HTERT RPE-1 (cell line): ENCODE data around the gene TNS1.

Experiments used
- in situ Hi-C: fragments of 300-500 bp; cut with MboI; formaldehyde crosslinking; loops from 4 replicates; pipeline ENCODE4 v1.14.3; 2020; ENCODE audit warnings: low sequenced_read_pairs

The TNS1 gene

GRCh38 chr2:217902379-217903141 is 100.2 kb downstream of the TNS1 start:
- in situ Hi-C loops, result no loop called here

GRCh38 chr2:217901835-217902378 is 100.9 kb downstream of the TNS1 start:
- in situ Hi-C loops, result no loop called here

GRCh38 chr2:217901400-217901799 is 101.4 kb downstream of the TNS1 start:
- in situ Hi-C loops, result no loop called here

GRCh38 chr2:217900780-217901360 is 101.9 kb downstream of the TNS1 start:
- in situ Hi-C loops, result no loop called here

GRCh38 chr2:217900010-217900779 is 102.6 kb downstream of the TNS1 start:
- in situ Hi-C loops, result no loop called here

GRCh38 chr2:217899231-217900009 is 103.4 kb downstream of the TNS1 start:
- in situ Hi-C loops, result no loop called here

DNA sequence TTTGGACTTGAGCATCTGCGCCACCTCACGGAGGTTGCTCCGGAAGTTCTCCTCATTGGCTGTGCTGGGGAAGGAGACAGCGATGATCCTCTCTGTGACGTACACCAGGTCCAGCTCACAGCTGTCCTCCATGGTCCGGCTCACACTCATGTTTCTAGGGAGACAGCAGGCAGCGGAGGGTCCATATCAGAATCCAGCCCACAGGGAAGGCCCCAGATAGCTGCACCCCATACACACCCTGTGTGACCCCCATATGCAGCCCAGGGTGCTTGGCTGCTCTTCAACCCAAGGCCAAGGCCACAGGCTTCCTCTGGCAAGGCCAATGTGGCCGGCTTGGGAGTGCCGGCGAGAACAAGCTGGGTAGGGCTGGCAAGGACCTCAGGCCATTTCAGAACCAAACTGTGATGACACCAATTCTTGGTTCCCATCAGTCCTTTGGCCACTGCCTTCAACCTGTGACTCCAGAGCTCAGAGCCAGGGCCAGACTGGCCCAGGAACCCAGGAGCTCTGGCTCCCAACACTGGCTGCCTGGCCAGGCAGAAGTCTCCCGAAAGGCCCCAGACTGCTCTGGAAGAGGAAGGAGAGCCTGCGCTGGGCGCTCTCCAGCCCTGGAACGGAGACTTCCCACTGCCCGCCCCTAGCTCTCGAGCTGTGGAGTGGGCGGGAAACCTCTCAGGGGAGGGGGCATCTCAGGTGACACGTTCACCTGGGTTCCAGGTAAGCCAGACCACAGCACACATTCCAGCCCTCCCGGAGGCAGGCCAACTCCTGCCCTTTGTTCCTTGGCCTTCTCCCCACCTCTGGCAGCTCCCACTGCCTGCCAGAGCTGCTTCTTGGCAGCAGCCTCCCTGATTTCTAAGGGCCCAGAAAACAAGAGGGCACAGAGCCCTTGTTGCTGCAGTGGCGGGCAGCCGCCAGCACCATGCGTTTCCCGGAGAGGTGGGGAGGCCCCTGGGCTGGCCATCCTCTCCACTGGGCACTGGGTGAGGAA is 104.7 kb downstream of the TNS1 start:
- in situ Hi-C loops, result no loop called here

GRCh38 chr2:217897091-217897715 is 105.6 kb downstream of the TNS1 start:
- in situ Hi-C loops, result no loop called here

DNA sequence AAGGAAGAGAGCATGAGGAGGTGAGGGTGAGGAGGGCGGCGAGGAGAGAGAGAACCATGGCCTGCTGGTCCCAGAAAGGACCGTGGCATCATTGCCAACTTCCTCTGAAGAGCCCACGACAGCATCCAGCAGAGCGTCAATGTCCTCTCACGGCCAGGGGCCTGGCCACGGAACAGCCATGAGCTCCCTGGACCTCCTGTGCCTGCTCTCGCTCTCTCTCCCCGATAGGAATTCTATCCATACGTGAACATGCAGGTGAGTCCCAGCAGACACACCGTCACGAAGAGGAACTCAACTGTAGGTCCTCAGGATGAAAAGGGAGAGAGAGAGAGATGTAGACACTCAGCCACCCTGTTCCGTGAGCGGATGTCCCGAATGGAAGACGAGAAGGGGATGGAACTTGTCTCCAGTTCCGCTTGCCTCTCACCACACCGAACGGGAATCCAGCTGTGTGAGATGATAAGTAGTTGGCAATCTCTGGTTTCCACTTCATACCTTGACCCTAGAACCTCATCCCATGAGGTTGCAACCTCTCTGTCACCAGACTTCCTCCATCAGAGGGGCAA is 107.6 kb downstream of the TNS1 start:
- in situ Hi-C loops, result no loop called here

GRCh38 chr2:217893440-217893839 is 109.4 kb downstream of the TNS1 start:
- in situ Hi-C loops, result no loop called here

DNA sequence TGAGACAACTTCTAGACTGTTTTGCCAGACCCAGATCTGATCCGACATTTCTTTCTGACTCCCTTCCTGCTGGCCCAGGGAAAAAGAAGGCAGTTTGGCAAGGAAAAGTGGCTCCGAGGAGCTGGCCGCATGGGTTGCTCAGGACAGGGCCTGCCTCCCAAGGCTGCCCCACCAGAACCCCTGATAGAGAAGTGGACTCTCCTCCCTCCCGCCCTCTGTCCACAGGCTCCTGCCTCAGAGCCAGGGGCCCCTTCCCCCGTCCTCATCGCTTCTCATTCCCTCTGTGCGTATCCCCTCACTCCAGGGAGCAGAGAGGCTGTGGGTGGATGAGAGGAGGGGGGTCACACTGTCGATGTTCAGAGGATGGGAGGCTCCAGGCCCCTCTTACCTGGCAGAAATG is 110.2 kb downstream of the TNS1 start:
- in situ Hi-C loops, result no loop called here

- in situ Hi-C loops, result no loop called here
Observed at GRCh38 chr2:217890445-217890844, 112.3 kb downstream of the TNS1 start.

GRCh38 chr2:217889656-217890055 is 113.1 kb downstream of the TNS1 start:
- in situ Hi-C loops, result no loop called here

- in situ Hi-C loops, result no loop called here
Observed at GRCh38 chr2:217887841-217888701, 114.7 kb downstream of the TNS1 start.

DNA sequence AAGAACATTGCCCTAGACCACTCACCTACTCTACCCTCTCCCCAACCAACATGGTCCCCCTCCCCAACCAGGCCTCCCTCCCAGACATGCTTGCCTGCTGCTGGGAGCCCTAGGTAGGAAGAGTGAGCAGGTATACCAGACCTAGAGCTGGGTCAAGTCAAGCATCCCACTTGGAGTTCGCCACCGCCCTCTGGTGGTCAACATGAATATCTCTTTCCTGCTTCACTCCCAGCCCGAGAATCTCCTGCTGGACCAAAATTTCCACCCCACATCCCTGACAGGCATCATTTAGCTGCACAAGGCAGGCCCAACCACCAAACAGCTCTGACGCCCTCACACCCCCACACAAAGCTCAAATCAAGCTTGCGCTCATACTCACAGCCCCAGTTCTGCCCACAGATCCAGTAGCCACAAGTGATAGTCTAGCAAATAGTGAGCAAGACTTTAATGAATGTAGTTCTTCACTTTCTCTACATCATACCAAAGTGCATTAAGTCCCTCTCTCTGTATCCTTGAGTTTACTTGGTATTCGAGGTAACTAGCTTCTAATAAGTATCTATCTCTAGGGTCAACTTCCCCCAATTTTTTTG is 116.0 kb downstream of the TNS1 start:
- in situ Hi-C loops, result no loop called here

- in situ Hi-C loops, result no loop called here
Observed at GRCh38 chr2:217886091-217886490, 116.7 kb downstream of the TNS1 start.

DNA sequence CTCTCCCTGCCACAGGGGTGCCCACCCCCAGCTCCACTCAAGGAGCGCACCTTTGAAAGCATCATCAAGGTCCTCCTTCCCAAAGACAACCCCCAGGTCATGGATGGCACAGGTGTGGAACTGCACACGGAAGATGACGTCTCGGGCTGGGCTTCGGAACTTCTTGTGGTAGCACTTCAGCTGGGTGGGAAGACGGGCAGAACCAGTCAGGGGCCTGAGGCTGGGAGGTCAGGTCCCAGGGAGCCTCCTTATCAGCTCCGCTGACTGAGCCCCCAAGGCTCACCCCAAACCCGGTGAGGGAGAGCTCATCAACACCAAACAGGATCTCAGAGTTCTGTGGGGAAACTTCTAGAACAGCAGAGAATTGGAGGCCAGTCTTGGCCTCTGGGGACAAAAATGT is 117.8 kb downstream of the TNS1 start:
- in situ Hi-C loops, result no loop called here

DNA sequence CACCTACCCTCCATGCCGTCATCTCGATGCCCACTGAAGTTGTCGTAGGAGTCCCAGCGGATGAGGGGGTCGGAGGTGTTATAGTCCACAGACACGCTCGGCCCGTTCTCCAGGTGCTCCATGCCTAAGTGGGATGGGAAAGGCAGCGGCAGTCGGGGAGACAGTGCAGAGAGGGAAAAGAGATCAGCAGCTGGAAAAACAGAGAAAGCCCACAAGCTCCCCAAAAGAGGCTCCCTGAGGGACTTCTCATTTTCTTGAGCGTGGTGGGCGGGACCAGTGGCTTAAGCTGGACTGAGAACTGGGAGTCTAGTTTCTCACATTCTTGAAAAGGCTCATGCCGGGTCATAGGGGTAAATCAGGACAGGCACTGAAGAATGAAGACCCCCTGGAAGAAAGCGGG is 121.9 kb downstream of the TNS1 start:
- in situ Hi-C loops, result no loop called here
